Measurements from ENCODE around the gene DCTN1. TPM values are rescaled to one million over a fixed set of nuclear protein-coding genes. Genes with fewer than 3 reads are reported as not detected.

Gene DCTN1
- total RNA-seq, 4 donors from 2014 or later, result 83.4 to 122 (median 105) TPM

DNA sequence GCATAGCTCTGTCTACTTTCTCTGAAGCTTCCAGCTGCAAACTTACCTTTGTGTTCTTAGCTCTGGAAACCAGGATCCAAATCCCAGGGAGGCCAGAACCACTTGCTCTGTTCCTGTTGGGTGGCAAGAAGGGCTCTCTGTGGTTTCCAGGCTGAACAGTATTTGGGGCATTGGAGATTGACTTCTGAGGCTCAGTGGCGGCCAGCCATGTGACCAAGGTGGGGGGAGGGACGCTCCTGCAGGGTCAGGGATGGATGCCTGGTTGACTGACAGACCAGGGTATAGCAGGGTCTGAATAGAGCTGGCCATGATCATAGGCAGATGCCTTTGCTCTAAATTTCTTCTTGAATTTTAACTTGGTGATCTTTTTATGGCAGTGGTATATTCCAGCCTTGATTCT is 52.0 kb downstream of the DCTN1 start:
- WGBS, result 92% methylated on average over 2 of the region's 2 CpGs
- no peak for TF ChIP-seq EP300 (IDR thresholded peaks at IDR 0.05)
- TF ChIP-seq POLR2A (IDR thresholded peaks at IDR 0.05), result no peak
- no peak for DNase-seq (ENCODE audit: low spot score in 2 of 2)
- Histone ChIP-seq H3K36me3 (peaks cover 44% of the 10 kb centered on the region), H3K4me3 (no peak overlapping the region), H3K9me3 (no peaks in the 10 kb centered on the region), H3K27me3 (no peaks in the 10 kb centered on the region), H3K27ac (no peak overlapping the region), H3K4me1 (no peaks in the 10 kb centered on the region)

GRCh38 chr2:74327627-74328026 is 52.5 kb downstream of the DCTN1 start:
- Histone ChIP-seq H3K4me3 (no peak overlapping the region), H3K27ac (no peak overlapping the region), H3K9me3 (no peaks in the 10 kb centered on the region), H3K27me3 (no peaks in the 10 kb centered on the region), H3K36me3 (peaks cover 40% of the 10 kb centered on the region), H3K4me1 (no peaks in the 10 kb centered on the region)
- 86% methylated on average over 1 of the region's 1 CpG for WGBS
- DNase-seq (ENCODE audit: low spot score in 2 of 2), result no peak
- TF ChIP-seq, protein P1, sequence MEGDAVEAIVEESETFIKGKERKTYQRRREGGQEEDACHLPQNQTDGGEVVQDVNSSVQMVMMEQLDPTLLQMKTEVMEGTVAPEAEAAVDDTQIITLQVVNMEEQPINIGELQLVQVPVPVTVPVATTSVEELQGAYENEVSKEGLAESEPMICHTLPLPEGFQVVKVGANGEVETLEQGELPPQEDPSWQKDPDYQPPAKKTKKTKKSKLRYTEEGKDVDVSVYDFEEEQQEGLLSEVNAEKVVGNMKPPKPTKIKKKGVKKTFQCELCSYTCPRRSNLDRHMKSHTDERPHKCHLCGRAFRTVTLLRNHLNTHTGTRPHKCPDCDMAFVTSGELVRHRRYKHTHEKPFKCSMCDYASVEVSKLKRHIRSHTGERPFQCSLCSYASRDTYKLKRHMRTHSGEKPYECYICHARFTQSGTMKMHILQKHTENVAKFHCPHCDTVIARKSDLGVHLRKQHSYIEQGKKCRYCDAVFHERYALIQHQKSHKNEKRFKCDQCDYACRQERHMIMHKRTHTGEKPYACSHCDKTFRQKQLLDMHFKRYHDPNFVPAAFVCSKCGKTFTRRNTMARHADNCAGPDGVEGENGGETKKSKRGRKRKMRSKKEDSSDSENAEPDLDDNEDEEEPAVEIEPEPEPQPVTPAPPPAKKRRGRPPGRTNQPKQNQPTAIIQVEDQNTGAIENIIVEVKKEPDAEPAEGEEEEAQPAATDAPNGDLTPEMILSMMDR (IDR thresholded peaks at IDR 0.05), result no peak
- TF ChIP-seq POLR2A (IDR thresholded peaks at IDR 0.05) (no peak), EP300 (IDR thresholded peaks at IDR 0.05) (no peak), POLR2AphosphoS5 (IDR thresholded peaks at IDR 0.05) (no peak)

DNA sequence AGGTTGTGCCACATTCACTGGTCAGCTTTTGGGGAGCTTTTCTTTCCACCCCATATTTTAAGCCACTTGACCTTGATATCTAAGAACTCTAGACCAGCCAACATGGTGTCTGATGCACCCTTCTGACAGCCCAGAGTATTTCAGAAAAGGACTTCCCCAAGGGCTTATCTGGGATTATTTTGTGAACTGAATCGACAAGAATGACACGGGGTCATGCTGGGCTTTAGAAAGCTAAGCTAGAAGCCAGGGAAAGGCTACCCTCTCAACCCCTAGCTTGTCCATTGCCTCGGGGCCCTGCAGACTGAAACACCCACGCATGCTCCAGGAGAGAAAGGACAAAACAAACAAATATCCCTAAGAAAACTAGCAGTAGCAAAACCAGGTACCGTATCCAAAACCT is 52.9 kb downstream of the DCTN1 start:
- no peak for DNase-seq (ENCODE audit: low spot score in 2 of 2)
- H3K27ac ChIP-seq, result no peak overlapping the region
- WGBS, result 85% methylated on average over 5 of the region's 5 CpGs

DNA sequence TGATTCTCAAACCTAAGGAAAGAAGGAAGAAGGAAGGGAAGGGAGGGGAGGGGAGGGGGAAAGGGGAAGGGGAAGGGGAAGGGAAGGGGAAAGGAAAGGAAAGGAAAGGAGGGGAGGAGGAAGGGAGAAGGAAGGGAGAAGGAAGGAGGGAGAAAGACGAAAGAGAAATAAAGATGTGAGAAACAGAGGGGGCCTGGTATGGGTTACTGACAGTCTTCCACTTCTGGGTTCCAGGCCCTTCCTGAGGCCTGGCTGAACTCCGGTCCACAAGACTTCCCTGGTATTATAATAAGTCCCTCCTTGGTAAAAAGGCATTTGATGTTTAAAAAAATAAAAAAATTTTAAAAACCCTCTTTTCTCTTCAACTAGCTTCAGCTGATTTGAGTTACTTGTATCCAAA is 54.3 kb downstream of the DCTN1 start:
- TF ChIP-seq EP300 (IDR thresholded peaks at IDR 0.05) (no peak), POLR2AphosphoS5 (IDR thresholded peaks at IDR 0.05) (no peak), POLR2A (IDR thresholded peaks at IDR 0.05) (no peak)
- TF ChIP-seq, protein P1 (IDR thresholded peaks at IDR 0.05), result no peak
- 86% methylated on average over 2 of the region's 2 CpGs for WGBS
- H3K27ac ChIP-seq, result no peak overlapping the region

More for the DNA sequence above, 52.9 kb downstream of the DCTN1 start:
- no peaks in the 10 kb centered on the region for H3K9me3 ChIP-seq
- TF ChIP-seq, protein P1 (IDR thresholded peaks at IDR 0.05), result no peak
- TF ChIP-seq POLR2A (IDR thresholded peaks at IDR 0.05) (no peak), EP300 (IDR thresholded peaks at IDR 0.05) (no peak), POLR2AphosphoS5 (IDR thresholded peaks at IDR 0.05) (no peak)
- no peaks in the 10 kb centered on the region for H3K4me1 ChIP-seq
- no peaks in the 10 kb centered on the region for H3K27me3 ChIP-seq
- peaks cover 36% of the 10 kb centered on the region for H3K36me3 ChIP-seq
- no peak overlapping the region for H3K4me3 ChIP-seq

GRCh38 chr2:74321737-74322136 is 58.4 kb downstream of the DCTN1 start:
- H3K27ac ChIP-seq, result no peak overlapping the region
- H3K9me3 ChIP-seq, result no peaks in the 10 kb centered on the region
- no peaks in the 10 kb centered on the region for H3K27me3 ChIP-seq
- no peak for DNase-seq (ENCODE audit: low spot score in 2 of 2)
- TF ChIP-seq, protein P1 (IDR thresholded peaks at IDR 0.05), result no peak
- TF ChIP-seq POLR2A (IDR thresholded peaks at IDR 0.05), result no peak
- TF ChIP-seq EP300 (IDR thresholded peaks at IDR 0.05), result no peak
- no peak for TF ChIP-seq POLR2AphosphoS5 (IDR thresholded peaks at IDR 0.05)
- H3K4me1 ChIP-seq, result no peaks in the 10 kb centered on the region
- H3K4me3 ChIP-seq, result no peak overlapping the region
- 92% methylated on average over 2 of the region's 2 CpGs for WGBS
- H3K36me3 ChIP-seq, result no peaks in the 10 kb centered on the region

More for the DNA sequence above, 54.3 kb downstream of the DCTN1 start:
- Histone ChIP-seq H3K4me3 (no peak overlapping the region), H3K9me3 (no peaks in the 10 kb centered on the region), H3K27me3 (no peaks in the 10 kb centered on the region), H3K4me1 (no peaks in the 10 kb centered on the region), H3K36me3 (peaks cover 23% of the 10 kb centered on the region)
- no peak for DNase-seq (ENCODE audit: low spot score in 2 of 2)

DNA sequence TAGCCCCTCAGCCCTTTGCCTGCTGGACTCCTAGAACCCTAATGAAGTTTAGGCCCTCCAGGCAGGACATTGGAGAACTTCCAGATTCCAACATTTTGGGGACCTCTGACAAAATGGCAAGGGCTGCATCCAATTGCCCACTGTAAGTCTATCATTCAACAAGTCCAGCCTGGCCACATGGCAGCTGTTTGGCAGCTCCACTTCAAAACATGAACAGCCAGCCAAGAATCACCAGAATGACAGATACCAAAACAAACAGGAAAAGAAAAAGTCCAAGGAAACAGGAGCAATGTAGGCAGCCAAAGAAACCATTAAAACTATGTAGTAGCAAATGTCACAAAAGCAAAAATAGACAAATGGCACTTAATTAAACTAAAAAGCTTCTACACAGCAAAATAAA is 62.4 kb downstream of the DCTN1 start:
- no peak for TF ChIP-seq POLR2AphosphoS5 (IDR thresholded peaks at IDR 0.05)
- no peak for TF ChIP-seq POLR2A (IDR thresholded peaks at IDR 0.05)
- no peak for TF ChIP-seq EP300 (IDR thresholded peaks at IDR 0.05)
- TF ChIP-seq, protein P1 (IDR thresholded peaks at IDR 0.05), result no peak
- no peak overlapping the region for H3K27ac ChIP-seq
- no peaks in the 10 kb centered on the region for H3K9me3 ChIP-seq
- no peak overlapping the region for H3K4me3 ChIP-seq
- no peaks in the 10 kb centered on the region for H3K27me3 ChIP-seq
- H3K36me3 ChIP-seq, result peaks cover 16% of the 10 kb centered on the region
- no peak for DNase-seq (ENCODE audit: low spot score in 2 of 2)
- H3K4me1 ChIP-seq, result no peaks in the 10 kb centered on the region

Data from suprapubic skin (tissue), 4 donors.